Measurements from ENCODE around the gene ZBP1.

The ZBP1 gene

GRCh38 chr20:57583289-57584257, 36.7 kb downstream of the ZBP1 start:
- no peak for DNase-seq

GRCh38 chr20:57582432-57583288, 37.6 kb downstream of the ZBP1 start:
- no peak for DNase-seq

- DNase-seq: no peak
Measured at GRCh38 chr20:57582029-57582378, 38.2 kb downstream of the ZBP1 start.

GRCh38 chr20:57581202-57582028, 38.8 kb downstream of the ZBP1 start:
- DNase-seq: no peak

GRCh38 chr20:57580478-57581201, 39.6 kb downstream of the ZBP1 start:
- DNase-seq: no peak

- DNase-seq: no peak
Measured at GRCh38 chr20:57579898-57580447, 40.3 kb downstream of the ZBP1 start.

GRCh38 chr20:57579331-57579897, 40.8 kb downstream of the ZBP1 start:
- no peak for DNase-seq

- DNase-seq: no peak
Measured at GRCh38 chr20:57578476-57579165, 41.6 kb downstream of the ZBP1 start.

- no peak for DNase-seq
Measured at GRCh38 chr20:57577679-57578475, 42.3 kb downstream of the ZBP1 start.

- no peak for DNase-seq
Measured at GRCh38 chr20:57576617-57577550, 43.3 kb downstream of the ZBP1 start.

GRCh38 chr20:57576002-57576401, 44.2 kb downstream of the ZBP1 start:
- DNase-seq: no peak

- DNase-seq: no peak
Measured at GRCh38 chr20:57574954-57575353, 45.3 kb downstream of the ZBP1 start.

- DNase-seq: peak; percentile 47
Measured at GRCh38 chr20:57573894-57574293, 46.3 kb downstream of the ZBP1 start.

- no peak for DNase-seq
Measured at GRCh38 chr20:57573242-57573641, 47.0 kb downstream of the ZBP1 start.

- no peak for DNase-seq
Measured at GRCh38 chr20:57571782-57572416, 48.3 kb downstream of the ZBP1 start.

GRCh38 chr20:57570920-57571319, 49.3 kb downstream of the ZBP1 start:
- DNase-seq: no peak

- no peak for DNase-seq
Measured at GRCh38 chr20:57570145-57570850, 49.9 kb downstream of the ZBP1 start.

- DNase-seq: no peak
Measured at GRCh38 chr20:57568960-57569359, 51.3 kb downstream of the ZBP1 start.

Measured in RPMI8226 (cell line).